Progenitor cell of endocrine pancreas (in vitro differentiated cells): ENCODE measurements around the gene TNFSF9. TPM values are rescaled to one million over a fixed set of nuclear protein-coding genes. Genes with fewer than 3 reads are reported as not detected.

ENCODE experiments used
- DNase-seq: peaks from one replicate; pipeline ENCODE4 v3.0.0; 2021; ENCODE audit warnings: low spot score; ENCODE audit not compliant: unreplicated experiment
- H3K27ac Mint-ChIP-seq: 2 replicates; pipeline ENCODE4 v1.8.0; 2021; ENCODE audit warnings: mild to moderate bottlenecking, moderate library complexity, mixed read lengths
- H3K27me3 Mint-ChIP-seq: 2 replicates; pipeline ENCODE4 v1.8.0; 2021; ENCODE audit warnings: mixed read lengths
- H3K36me3 Mint-ChIP-seq: 2 replicates; pipeline ENCODE4 v1.8.0; 2022; ENCODE audit warnings: mixed read lengths; ENCODE audit not compliant: insufficient read depth
- H3K4me1 Mint-ChIP-seq: 2 replicates; pipeline ENCODE4 v1.8.0; 2021; ENCODE audit warnings: low read depth, mixed read lengths
- H3K4me3 Mint-ChIP-seq: 2 replicates; pipeline ENCODE4 v1.8.0; 2021; ENCODE audit warnings: low read depth, mild to moderate bottlenecking, moderate library complexity, mixed read lengths
- H3K9me3 Mint-ChIP-seq: 2 replicates; pipeline ENCODE4 v1.8.0; 2021; ENCODE audit warnings: low read depth, mixed read lengths
- total RNA-seq: library from RNA; stranded (reverse); gene quantifications from 2 replicates; pipeline ENCODE4 v1.2.1, GENCODE V29; 2021
- TF ChIP-seq, protein P1 (sequence below): fragments of 200-600 bp; sonication (generic); IDR thresholded peaks from one replicate; pipeline ENCODE4 v1.5.0; 2021; ENCODE audit warnings: antibody characterized with exemption, mild to moderate bottlenecking; ENCODE audit not compliant: unreplicated experiment

TNFSF9 gene
- total RNA-seq, 1 donor from 2014 or later, result not detected

DNA sequence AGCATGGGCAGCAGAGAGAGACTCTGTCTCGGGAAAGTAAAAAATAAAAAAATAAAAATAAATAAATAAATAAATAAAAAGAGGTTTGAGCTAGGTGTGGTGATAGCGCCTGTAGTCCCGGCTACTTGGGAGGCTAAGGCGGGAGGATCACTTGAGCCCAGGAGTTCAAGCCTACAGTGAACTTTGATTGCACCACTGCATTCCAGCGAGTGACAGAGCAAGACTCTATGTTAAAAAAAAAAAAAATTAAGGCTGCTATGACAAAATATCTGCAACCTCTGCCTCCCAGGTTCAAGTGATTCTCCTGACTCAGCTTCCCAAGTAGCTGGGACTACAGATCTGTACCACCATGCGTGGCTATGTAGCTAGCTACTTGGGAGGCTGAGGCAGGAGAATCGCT, 46.0 kb upstream of the TNFSF9 start:
- Mint-ChIP-seq H3K9me3 (no peaks in the 10 kb centered on the region), H3K27ac (no peak overlapping the region), H3K4me1 (no peaks in the 10 kb centered on the region), H3K36me3 (no peaks in the 10 kb centered on the region), H3K27me3 (peaks cover 15% of the 10 kb centered on the region), H3K4me3 (no peak overlapping the region)
- no peak for DNase-seq
- TF ChIP-seq, protein P1, sequence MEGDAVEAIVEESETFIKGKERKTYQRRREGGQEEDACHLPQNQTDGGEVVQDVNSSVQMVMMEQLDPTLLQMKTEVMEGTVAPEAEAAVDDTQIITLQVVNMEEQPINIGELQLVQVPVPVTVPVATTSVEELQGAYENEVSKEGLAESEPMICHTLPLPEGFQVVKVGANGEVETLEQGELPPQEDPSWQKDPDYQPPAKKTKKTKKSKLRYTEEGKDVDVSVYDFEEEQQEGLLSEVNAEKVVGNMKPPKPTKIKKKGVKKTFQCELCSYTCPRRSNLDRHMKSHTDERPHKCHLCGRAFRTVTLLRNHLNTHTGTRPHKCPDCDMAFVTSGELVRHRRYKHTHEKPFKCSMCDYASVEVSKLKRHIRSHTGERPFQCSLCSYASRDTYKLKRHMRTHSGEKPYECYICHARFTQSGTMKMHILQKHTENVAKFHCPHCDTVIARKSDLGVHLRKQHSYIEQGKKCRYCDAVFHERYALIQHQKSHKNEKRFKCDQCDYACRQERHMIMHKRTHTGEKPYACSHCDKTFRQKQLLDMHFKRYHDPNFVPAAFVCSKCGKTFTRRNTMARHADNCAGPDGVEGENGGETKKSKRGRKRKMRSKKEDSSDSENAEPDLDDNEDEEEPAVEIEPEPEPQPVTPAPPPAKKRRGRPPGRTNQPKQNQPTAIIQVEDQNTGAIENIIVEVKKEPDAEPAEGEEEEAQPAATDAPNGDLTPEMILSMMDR, result no peak

DNA sequence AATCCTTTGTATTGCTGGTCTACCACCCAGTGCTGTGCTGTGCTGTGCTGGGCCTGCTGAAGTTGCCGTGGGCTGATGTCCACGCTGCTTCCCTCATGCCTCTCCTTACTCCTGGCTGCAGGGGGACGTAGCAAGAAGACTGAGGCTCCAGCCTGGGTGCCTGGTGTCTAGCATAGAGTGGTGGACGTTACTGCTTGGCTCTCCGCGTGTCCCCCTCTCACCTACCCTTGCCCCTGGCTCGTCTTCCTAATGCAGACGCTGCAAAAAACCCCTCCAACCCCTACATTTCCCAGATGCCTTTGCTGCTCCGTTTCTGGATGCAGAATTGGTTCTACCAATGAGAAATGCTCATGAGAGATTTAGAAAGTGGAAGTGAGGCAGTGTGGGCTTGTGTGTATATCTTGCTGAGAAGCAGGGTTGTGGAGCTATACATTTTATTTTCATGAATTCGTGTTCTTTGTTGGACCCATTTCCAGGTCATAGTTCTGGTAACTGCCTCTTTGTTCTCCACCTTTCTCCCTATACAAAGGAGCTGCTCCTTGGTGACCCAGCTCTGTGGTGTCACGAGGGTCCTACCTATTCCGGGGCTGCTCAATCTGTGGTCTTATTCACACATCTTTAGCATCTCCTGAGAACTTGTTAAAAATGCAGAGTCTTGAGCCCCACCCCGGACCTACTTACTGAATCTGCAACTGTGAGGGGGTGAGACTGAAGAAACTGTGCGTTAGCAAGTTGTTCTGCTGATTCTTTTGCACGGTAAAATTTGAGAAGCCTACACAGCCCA, 41.4 kb upstream of the TNFSF9 start:
- Mint-ChIP-seq H3K36me3 (peaks cover 4% of the 10 kb centered on the region), H3K4me3 (no peak overlapping the region), H3K27ac (no peak overlapping the region), H3K4me1 (no peaks in the 10 kb centered on the region), H3K9me3 (peaks cover 4% of the 10 kb centered on the region), H3K27me3 (peaks cover 12% of the 10 kb centered on the region)
- TF ChIP-seq, protein P1, result no peak
- no peak for DNase-seq

GRCh38 chr19:6490134-6490533, 40.7 kb upstream of the TNFSF9 start:
- H3K9me3 Mint-ChIP-seq, result peaks cover 4% of the 10 kb centered on the region
- H3K4me3 Mint-ChIP-seq, result no peak overlapping the region
- H3K27ac Mint-ChIP-seq, result no peak overlapping the region

GRCh38 chr19:6491802-6492592, 38.8 kb upstream of the TNFSF9 start:
- Mint-ChIP-seq H3K4me3 (no peak overlapping the region), H3K9me3 (peaks cover 4% of the 10 kb centered on the region), H3K4me1 (no peaks in the 10 kb centered on the region), H3K27me3 (peaks cover 12% of the 10 kb centered on the region), H3K27ac (no peak overlapping the region), H3K36me3 (peaks cover 11% of the 10 kb centered on the region)
- no peak for DNase-seq
- TF ChIP-seq, protein P1, result no peak

More at GRCh38 chr19:6490134-6490533, 40.7 kb upstream of the TNFSF9 start:
- peaks cover 12% of the 10 kb centered on the region for H3K27me3 Mint-ChIP-seq
- DNase-seq, result no peak
- peaks cover 8% of the 10 kb centered on the region for H3K36me3 Mint-ChIP-seq
- TF ChIP-seq, protein P1, result no peak
- H3K4me1 Mint-ChIP-seq, result no peaks in the 10 kb centered on the region

DNA sequence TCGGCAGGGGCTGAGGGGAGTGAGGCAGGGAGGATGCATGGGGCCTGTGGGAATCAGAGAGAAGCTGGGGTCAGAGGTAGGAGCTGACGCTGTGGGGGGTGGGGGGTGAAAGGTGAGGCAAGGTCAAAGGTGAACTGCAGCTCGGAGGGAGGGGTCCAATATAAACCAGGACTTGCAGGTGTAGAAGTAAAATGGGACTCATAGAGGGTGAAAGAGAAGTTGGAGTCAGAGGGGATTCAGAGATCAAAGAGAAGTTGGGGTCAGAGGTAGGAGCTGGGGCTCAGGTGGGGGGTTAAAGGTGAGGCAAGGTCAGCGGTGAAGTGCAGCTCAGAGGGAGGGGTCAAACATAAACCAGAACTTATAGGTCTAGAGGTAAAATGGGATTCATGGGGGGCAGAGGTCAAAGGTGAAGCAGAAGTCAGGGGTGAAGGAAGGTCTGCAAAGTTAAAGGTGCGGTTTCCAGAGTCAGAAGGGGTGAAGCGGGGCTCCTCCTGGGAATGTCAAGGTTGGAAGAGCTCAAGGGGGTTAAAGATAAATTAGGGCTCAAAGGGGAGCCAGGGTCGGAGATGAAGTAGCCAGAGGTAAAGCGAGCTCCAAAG, 36.3 kb upstream of the TNFSF9 start:
- TF ChIP-seq, protein P1, result no peak
- no peak for DNase-seq
- no peaks in the 10 kb centered on the region for H3K4me1 Mint-ChIP-seq
- peaks cover 4% of the 10 kb centered on the region for H3K9me3 Mint-ChIP-seq
- no peak overlapping the region for H3K27ac Mint-ChIP-seq
- H3K36me3 Mint-ChIP-seq, result peaks cover 21% of the 10 kb centered on the region
- H3K4me3 Mint-ChIP-seq, result no peak overlapping the region
- peaks cover 8% of the 10 kb centered on the region for H3K27me3 Mint-ChIP-seq
